ENCODE data around the gene ZP2.

DNA sequence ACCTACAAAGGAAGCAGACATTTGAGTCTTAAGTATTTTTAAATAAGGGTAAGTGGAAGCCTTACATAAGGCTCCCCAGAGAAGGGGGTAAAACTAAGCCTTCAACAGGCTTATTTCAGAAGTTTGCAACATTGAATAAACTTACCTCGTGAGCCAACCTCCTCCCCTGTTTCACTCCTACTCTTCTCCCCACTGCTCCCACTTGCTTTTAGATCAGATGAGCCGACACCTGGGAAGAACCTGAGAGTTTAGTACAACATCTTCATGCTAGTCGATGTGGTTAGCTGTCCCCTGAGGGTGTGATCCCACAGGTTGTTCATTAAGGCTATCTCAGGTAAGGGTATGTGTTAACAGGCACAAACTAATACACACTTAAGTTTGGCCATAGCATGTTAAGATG is 13.8 kb downstream of the ZP2 start:
- TF ChIP-seq CTCF (IDR thresholded peaks at IDR 0.05; ENCODE audit: low read depth, low read length, missing input control): no peak
- TF ChIP-seq ZBTB33 (IDR thresholded peaks at IDR 0.05): no peak
